WTC11 (cell line): ENCODE data around the gene SCN3A. TPM values are rescaled to one million over a fixed set of nuclear protein-coding genes. Genes with fewer than 3 reads are reported as not detected.

Experiments used
- ATAC-seq: fragments of 200-7000 bp; cut with Tn5 transposase; 2 replicates; pipeline ENCODE4 v1.10.0; 2021; ENCODE audit warnings: mild to moderate bottlenecking, moderate library complexity
- CTCF ChIA-PET: fragments of 300-600 bp; sonication (Branson Sonifier 250); formaldehyde crosslinking; loops from one replicate; lab custom pipeline; 2021; ENCODE audit warnings: antibody characterized with exemption; lab: Charles Lee
- POLR2A ChIA-PET: fragments of 350-600 bp; sonication (Branson Sonifier 250); formaldehyde crosslinking; loops from one replicate; lab custom pipeline; 2021; ENCODE audit warnings: antibody characterized with exemption; lab: Charles Lee
- DNase-seq: peaks from one replicate; pipeline ENCODE4 v3.0.0; 2021; ENCODE audit warnings: low spot score
- H3K27ac Mint-ChIP-seq: 2 replicates; pipeline ENCODE4 v1.8.0; 2021; ENCODE audit warnings: mixed read lengths
- H3K27me3 Mint-ChIP-seq: 2 replicates; pipeline ENCODE4 v1.8.0; 2021; ENCODE audit warnings: low read depth, mild to moderate bottlenecking, moderate library complexity, mixed read lengths
- H3K36me3 Mint-ChIP-seq: 2 replicates; pipeline ENCODE4 v1.8.0; 2021; ENCODE audit warnings: mixed read lengths
- H3K4me1 Mint-ChIP-seq: 2 replicates; pipeline ENCODE4 v1.8.0; 2022; ENCODE audit warnings: mixed read lengths
- H3K4me3 Mint-ChIP-seq: 2 replicates; pipeline ENCODE4 v1.8.0; 2021; ENCODE audit warnings: mild to moderate bottlenecking, moderate library complexity, mixed read lengths
- H3K9me3 Mint-ChIP-seq: 2 replicates; pipeline ENCODE4 v1.8.0; 2021; ENCODE audit warnings: mixed read lengths
- CBFB ChIP-seq: sonication (generic); formaldehyde crosslinking; IDR thresholded peaks from 2 replicates; pipeline ENCODE4 v1.8.1; 2022; ENCODE audit warnings: mild to moderate bottlenecking, low read depth, missing genetic modification reagents
- ESRRA ChIP-seq: sonication (generic); formaldehyde crosslinking; IDR thresholded peaks from 2 replicates; pipeline ENCODE4 v1.8.1; 2022; ENCODE audit warnings: mild to moderate bottlenecking, missing genetic modification reagents, borderline replicate concordance
- ETV6 ChIP-seq: sonication (generic); formaldehyde crosslinking; IDR thresholded peaks from 2 replicates; pipeline ENCODE4 v1.8.1; 2022; ENCODE audit warnings: mild to moderate bottlenecking, missing genetic modification reagents
- FOXJ3 ChIP-seq: sonication (generic); formaldehyde crosslinking; IDR thresholded peaks from 2 replicates; pipeline ENCODE4 v1.9.0; 2021; ENCODE audit warnings: missing genetic modification reagents, mild to moderate bottlenecking, borderline replicate concordance
- FOXP1 ChIP-seq: sonication (generic); formaldehyde crosslinking; IDR thresholded peaks from 2 replicates; pipeline ENCODE4 v1.8.0; 2022; ENCODE audit warnings: missing genetic modification reagents, mild to moderate bottlenecking, moderate library complexity, borderline replicate concordance
- GABPB1 ChIP-seq: sonication (generic); formaldehyde crosslinking; IDR thresholded peaks from 2 replicates; pipeline ENCODE4 v1.8.1; 2023; ENCODE audit warnings: mild to moderate bottlenecking, missing genetic modification reagents
- GTF2I ChIP-seq: fragments of 250-450 bp; sonication (Bioruptor Pico); conservative IDR thresholded peaks from 2 replicates; pipeline ENCODE4 v1.4.0; 2021; ENCODE audit warnings: mild to moderate bottlenecking
- HMGA2 ChIP-seq: fragments of 250-450 bp; sonication (Bioruptor Pico); IDR thresholded peaks from 2 replicates; pipeline ENCODE4 v1.4.0; 2021; ENCODE audit warnings: mild to moderate bottlenecking, moderate library complexity
- JAZF1 ChIP-seq: fragments of 250-450 bp; sonication (Bioruptor Pico); IDR thresholded peaks from 2 replicates; pipeline ENCODE4 v1.9.0; 2021; ENCODE audit warnings: moderate library complexity, mild to moderate bottlenecking, inconsistent platforms
- MXD4 ChIP-seq: fragments of 250-450 bp; sonication (Bioruptor Pico); IDR thresholded peaks from 2 replicates; pipeline ENCODE4 v1.8.0; 2021; ENCODE audit warnings: mild to moderate bottlenecking, moderate library complexity, borderline replicate concordance
- NR2C2 ChIP-seq: sonication (generic); formaldehyde crosslinking; IDR thresholded peaks from 2 replicates; pipeline ENCODE4 v1.8.0; 2022; ENCODE audit warnings: mild to moderate bottlenecking, missing genetic modification reagents
- RORB ChIP-seq: fragments of 250-450 bp; sonication (Bioruptor Pico); IDR thresholded peaks from 2 replicates; pipeline ENCODE4 v1.9.0; 2021; ENCODE audit warnings: mild to moderate bottlenecking
- SMAD3 ChIP-seq: sonication (generic); formaldehyde crosslinking; IDR thresholded peaks from 2 replicates; pipeline ENCODE4 v1.8.0; 2022; ENCODE audit warnings: missing genetic modification reagents, mild to moderate bottlenecking, borderline replicate concordance
- TCF7 ChIP-seq: sonication (generic); formaldehyde crosslinking; IDR thresholded peaks from 2 replicates; pipeline ENCODE4 v1.8.0; 2022; ENCODE audit warnings: mild to moderate bottlenecking, low read depth, missing genetic modification reagents, moderate library complexity
- ZNF317 ChIP-seq: sonication (generic); formaldehyde crosslinking; IDR thresholded peaks from 2 replicates; pipeline ENCODE4 v1.8.1; 2023; ENCODE audit warnings: low read depth, mild to moderate bottlenecking, moderate library complexity, missing genetic modification reagents, borderline replicate concordance
- ZNF416 ChIP-seq: fragments of 250-450 bp; sonication (Bioruptor Pico); IDR thresholded peaks from 2 replicates; pipeline ENCODE4 v1.9.0; 2021; ENCODE audit warnings: mild to moderate bottlenecking, inconsistent platforms
- ZNF423 ChIP-seq: fragments of 250-450 bp; sonication (Bioruptor Pico); IDR thresholded peaks from 2 replicates; pipeline ENCODE4 v2.1.2; 2022; ENCODE audit warnings: mild to moderate bottlenecking, moderate library complexity
- total RNA-seq: library from RNA; stranded (reverse); gene quantifications from 3 replicates; pipeline ENCODE4 v1.2.3, GENCODE V29; 2021
- TF ChIP-seq, protein P1 (sequence below): sonication (generic); formaldehyde crosslinking; IDR thresholded peaks from 2 replicates; pipeline ENCODE4 v1.8.0; 2023; ENCODE audit warnings: mild to moderate bottlenecking, missing genetic modification reagents
- TF ChIP-seq, protein P2 (sequence below): fragments of 250-450 bp; sonication (Bioruptor Pico); conservative IDR thresholded peaks from 2 replicates; pipeline ENCODE4 v1.9.0; 2021; ENCODE audit warnings: mild to moderate bottlenecking
- TF ChIP-seq, protein P3 (sequence below): fragments of 250-450 bp; sonication (Bioruptor Pico); IDR thresholded peaks from 2 replicates; pipeline ENCODE4 v1.8.0; 2021; ENCODE audit warnings: mild to moderate bottlenecking
- TF ChIP-seq, protein P4 (sequence below): sonication (generic); formaldehyde crosslinking; conservative IDR thresholded peaks from 2 replicates; pipeline ENCODE4 v1.8.1; 2022; ENCODE audit warnings: mild to moderate bottlenecking, missing genetic modification reagents
- TF ChIP-seq, protein P5 (sequence below): sonication (generic); formaldehyde crosslinking; IDR thresholded peaks from 2 replicates; pipeline ENCODE4 v1.8.1; 2023; ENCODE audit warnings: mild to moderate bottlenecking, missing genetic modification reagents, moderate library complexity
- TF ChIP-seq, protein P6 (sequence below): sonication (generic); formaldehyde crosslinking; IDR thresholded peaks from 2 replicates; pipeline ENCODE4 v1.8.0; 2022; ENCODE audit warnings: mild to moderate bottlenecking, missing genetic modification reagents
- TF ChIP-seq, protein P7 (sequence below): fragments of 250-450 bp; sonication (Bioruptor Pico); IDR thresholded peaks from 2 replicates; pipeline ENCODE4 v1.9.0; 2021; ENCODE audit warnings: mild to moderate bottlenecking

The SCN3A gene
- total RNA-seq, 1 experiment from 2014 or later: 0.04 TPM

DNA sequence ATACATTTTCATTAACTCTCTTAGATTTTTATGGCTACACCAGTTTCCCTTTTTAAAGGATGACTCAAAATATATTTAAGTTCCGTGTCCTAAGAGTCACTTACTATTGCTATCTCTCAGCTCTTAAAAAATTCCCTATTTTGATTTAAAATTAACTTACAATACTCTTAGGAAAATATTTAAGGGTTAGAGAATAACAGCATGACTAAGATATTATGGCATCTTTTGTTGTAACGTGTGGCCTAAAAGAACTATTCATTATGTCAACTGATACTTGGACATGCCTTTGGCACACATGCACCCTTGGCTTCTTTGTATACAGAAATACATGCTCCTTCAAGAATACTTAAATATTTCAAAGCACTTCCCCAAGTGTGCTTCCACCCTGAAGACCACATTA is 42.3 kb downstream of the SCN3A start (continued):
- TF ChIP-seq ZNF416 (no peak), RORB (CRISPR knock-in tag) (no peak), HMGA2 (CRISPR knock-in tag) (no peak), FOXJ3 (CRISPR knock-in tag) (no peak), ZNF423 (CRISPR knock-in tag) (no peak), CBFB (no peak), SMAD3 (CRISPR knock-in tag) (no peak), TCF7 (no peak)
- TF ChIP-seq, protein P1, sequence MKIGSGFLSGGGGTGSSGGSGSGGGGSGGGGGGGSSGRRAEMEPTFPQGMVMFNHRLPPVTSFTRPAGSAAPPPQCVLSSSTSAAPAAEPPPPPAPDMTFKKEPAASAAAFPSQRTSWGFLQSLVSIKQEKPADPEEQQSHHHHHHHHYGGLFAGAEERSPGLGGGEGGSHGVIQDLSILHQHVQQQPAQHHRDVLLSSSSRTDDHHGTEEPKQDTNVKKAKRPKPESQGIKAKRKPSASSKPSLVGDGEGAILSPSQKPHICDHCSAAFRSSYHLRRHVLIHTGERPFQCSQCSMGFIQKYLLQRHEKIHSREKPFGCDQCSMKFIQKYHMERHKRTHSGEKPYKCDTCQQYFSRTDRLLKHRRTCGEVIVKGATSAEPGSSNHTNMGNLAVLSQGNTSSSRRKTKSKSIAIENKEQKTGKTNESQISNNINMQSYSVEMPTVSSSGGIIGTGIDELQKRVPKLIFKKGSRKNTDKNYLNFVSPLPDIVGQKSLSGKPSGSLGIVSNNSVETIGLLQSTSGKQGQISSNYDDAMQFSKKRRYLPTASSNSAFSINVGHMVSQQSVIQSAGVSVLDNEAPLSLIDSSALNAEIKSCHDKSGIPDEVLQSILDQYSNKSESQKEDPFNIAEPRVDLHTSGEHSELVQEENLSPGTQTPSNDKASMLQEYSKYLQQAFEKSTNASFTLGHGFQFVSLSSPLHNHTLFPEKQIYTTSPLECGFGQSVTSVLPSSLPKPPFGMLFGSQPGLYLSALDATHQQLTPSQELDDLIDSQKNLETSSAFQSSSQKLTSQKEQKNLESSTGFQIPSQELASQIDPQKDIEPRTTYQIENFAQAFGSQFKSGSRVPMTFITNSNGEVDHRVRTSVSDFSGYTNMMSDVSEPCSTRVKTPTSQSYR (CRISPR knock-in tag): no peak

DNA sequence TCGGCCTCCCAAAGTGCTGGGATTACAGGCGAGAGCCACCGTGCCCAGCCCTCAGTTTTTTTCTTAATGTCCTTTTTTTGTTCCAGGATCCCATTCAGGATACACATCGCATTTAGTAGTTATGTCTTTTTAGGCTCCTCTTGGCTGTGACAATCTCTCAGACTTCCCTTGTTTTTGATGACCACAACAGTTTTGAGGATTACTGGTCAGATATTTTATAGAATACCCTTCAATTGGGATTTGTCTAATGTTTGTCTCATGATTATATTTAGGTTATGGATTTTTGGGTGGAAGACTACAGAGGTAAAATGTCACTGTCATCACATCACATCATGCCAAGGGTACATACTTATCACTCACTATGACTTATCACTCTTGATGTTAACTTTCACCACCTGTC is 46.7 kb downstream of the SCN3A start:
- CTCF ChIA-PET: no interaction called here
- H3K4me1 Mint-ChIP-seq: no peaks in the 10 kb centered on the region
- H3K4me3 Mint-ChIP-seq: no peak overlapping the region
- POLR2A ChIA-PET: no interaction called here
- peaks cover 13% of the 10 kb centered on the region; the same call in 1 of the 2 replicates for H3K9me3 Mint-ChIP-seq
- DNase-seq (no peak), ATAC-seq (no peak)
- H3K27me3 Mint-ChIP-seq: no peaks in the 10 kb centered on the region
- TF ChIP-seq GTF2I (CRISPR knock-in tag): no peak
- TF ChIP-seq ZNF317 (CRISPR knock-in tag): no peak
- TF ChIP-seq NR2C2: no peak
- TF ChIP-seq, protein P2, sequence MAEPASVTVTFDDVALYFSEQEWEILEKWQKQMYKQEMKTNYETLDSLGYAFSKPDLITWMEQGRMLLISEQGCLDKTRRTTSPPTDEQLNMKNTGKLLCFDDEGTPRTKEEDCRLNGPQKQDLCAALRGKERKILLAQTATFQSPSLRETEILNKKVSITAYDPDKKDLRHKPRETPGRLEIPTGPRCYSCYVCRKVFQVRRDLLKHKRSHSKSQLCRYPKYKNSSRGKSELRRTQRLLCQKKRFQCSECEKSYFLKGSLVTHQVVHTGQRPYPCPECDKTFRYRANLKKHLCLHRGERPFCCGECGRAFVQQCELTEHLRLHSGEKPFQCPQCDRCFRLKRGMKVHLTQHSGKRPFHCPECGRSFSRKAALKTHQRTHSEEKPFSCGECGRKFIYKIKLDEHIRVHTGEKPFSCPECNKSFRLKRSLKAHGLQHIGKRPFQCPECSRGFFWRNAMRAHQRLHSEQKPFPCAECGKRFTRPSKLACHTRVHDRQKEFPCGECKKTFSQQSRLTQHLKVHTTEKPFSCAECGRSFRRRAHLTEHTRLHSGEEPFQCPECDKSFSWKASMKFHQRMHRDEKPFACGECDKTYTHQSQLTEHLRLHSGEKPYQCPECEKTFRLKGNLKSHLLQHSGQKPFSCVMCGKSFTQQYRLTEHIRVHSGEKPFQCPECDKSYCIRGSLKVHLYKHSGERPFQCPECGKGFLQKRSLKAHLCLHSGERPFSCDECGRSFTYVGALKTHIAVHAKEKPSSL: no peak
- TF ChIP-seq, protein P3, sequence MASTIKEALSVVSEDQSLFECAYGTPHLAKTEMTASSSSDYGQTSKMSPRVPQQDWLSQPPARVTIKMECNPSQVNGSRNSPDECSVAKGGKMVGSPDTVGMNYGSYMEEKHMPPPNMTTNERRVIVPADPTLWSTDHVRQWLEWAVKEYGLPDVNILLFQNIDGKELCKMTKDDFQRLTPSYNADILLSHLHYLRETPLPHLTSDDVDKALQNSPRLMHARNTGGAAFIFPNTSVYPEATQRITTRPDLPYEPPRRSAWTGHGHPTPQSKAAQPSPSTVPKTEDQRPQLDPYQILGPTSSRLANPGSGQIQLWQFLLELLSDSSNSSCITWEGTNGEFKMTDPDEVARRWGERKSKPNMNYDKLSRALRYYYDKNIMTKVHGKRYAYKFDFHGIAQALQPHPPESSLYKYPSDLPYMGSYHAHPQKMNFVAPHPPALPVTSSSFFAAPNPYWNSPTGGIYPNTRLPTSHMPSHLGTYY: no peak
- TF ChIP-seq, protein P4, sequence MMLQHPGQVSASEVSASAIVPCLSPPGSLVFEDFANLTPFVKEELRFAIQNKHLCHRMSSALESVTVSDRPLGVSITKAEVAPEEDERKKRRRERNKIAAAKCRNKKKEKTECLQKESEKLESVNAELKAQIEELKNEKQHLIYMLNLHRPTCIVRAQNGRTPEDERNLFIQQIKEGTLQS (CRISPR knock-in tag): no peak
- no peak for TF ChIP-seq JAZF1 (CRISPR knock-in tag)
- TF ChIP-seq ESRRA (CRISPR knock-in tag): no peak
- TF ChIP-seq, protein P5, sequence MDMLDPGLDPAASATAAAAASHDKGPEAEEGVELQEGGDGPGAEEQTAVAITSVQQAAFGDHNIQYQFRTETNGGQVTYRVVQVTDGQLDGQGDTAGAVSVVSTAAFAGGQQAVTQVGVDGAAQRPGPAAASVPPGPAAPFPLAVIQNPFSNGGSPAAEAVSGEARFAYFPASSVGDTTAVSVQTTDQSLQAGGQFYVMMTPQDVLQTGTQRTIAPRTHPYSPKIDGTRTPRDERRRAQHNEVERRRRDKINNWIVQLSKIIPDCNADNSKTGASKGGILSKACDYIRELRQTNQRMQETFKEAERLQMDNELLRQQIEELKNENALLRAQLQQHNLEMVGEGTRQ (CRISPR knock-in tag): no peak
- no peak for TF ChIP-seq ETV6
- TF ChIP-seq TCF7: no peak
- H3K27ac Mint-ChIP-seq: no peak overlapping the region
- no peaks in the 10 kb centered on the region for H3K36me3 Mint-ChIP-seq

DNA sequence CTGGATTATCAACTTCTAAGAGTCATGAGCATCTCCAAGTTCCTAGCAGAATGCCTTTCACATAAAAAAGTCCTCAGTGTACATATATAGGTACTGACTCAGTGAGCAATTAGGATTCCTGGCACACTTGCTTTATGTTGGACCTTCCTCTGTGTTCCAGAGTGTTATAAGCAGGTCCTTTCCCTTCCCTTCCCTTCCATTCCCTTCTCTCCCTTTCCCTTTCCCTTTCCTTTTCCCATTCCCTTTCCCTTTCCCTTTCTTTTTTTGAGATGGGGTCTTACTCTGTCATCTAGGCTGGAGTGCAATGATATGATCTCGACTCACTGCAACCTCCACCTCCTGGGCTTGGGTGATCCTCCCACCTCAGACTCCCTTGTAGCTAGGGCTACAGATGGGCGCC is 48.7 kb downstream of the SCN3A start:
- H3K4me1 Mint-ChIP-seq: peaks cover 3% of the 10 kb centered on the region
- DNase-seq (no peak), ATAC-seq (no peak)
- no peaks in the 10 kb centered on the region for H3K36me3 Mint-ChIP-seq
- ChIA-PET POLR2A (no interaction called here), CTCF (interaction anchor here (1.5 kb wide), 1 partner anchor 138 kb away, joined by 5 read pairs; no protein-coding TSS in a partner anchor)
- H3K27me3 Mint-ChIP-seq: no peaks in the 10 kb centered on the region
- peaks cover 13% of the 10 kb centered on the region; the same call in 1 of the 2 replicates for H3K9me3 Mint-ChIP-seq
- no peak overlapping the region for H3K4me3 Mint-ChIP-seq
- H3K27ac Mint-ChIP-seq: no peak overlapping the region
- TF ChIP-seq ZNF423 (CRISPR knock-in tag) (no peak), JAZF1 (CRISPR knock-in tag) (no peak), GABPB1 (CRISPR knock-in tag) (no peak), MXD4 (no peak), FOXP1 (CRISPR knock-in tag) (no peak)
- TF ChIP-seq, protein P6, sequence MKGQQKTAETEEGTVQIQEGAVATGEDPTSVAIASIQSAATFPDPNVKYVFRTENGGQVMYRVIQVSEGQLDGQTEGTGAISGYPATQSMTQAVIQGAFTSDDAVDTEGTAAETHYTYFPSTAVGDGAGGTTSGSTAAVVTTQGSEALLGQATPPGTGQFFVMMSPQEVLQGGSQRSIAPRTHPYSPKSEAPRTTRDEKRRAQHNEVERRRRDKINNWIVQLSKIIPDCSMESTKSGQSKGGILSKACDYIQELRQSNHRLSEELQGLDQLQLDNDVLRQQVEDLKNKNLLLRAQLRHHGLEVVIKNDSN (CRISPR knock-in tag): no peak
- TF ChIP-seq, protein P7, sequence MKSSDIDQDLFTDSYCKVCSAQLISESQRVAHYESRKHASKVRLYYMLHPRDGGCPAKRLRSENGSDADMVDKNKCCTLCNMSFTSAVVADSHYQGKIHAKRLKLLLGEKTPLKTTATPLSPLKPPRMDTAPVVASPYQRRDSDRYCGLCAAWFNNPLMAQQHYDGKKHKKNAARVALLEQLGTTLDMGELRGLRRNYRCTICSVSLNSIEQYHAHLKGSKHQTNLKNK (CRISPR knock-in tag): no peak
- TF ChIP-seq, protein P5 (CRISPR knock-in tag): no peak
